ENCODE results near the gene COL8A1.
"Not testable (repeated sequence)": the region's sequence is repeated elsewhere in the genome, so short reads cannot be mapped to it uniquely, and the experiment has no call there.

COL8A1 gene

GRCh38 chr3:99724276-99724675 lies 85.9 kb downstream of the COL8A1 start:
- DNase-seq (ENCODE audit: low read depth in 1 of 2, low spot score in 1 of 2) = no peak
- TF ChIP-seq CTCF (IDR thresholded peaks at IDR 0.05; ENCODE audit: insufficient read depth, low read length) = no peak
- TF ChIP-seq SPI1 (IDR thresholded peaks at IDR 0.05; ENCODE audit: borderline replicate concordance, low read depth) = no peak
- no peak for TF ChIP-seq REST (IDR thresholded peaks at IDR 0.05; ENCODE audit: insufficient replicate concordance, low read depth)
- no peak for TF ChIP-seq POLR2AphosphoS5 (IDR thresholded peaks at IDR 0.05; ENCODE audit: low read depth)
- TF ChIP-seq GABPA (IDR thresholded peaks at IDR 0.05; ENCODE audit: low read depth) = no peak

DNA sequence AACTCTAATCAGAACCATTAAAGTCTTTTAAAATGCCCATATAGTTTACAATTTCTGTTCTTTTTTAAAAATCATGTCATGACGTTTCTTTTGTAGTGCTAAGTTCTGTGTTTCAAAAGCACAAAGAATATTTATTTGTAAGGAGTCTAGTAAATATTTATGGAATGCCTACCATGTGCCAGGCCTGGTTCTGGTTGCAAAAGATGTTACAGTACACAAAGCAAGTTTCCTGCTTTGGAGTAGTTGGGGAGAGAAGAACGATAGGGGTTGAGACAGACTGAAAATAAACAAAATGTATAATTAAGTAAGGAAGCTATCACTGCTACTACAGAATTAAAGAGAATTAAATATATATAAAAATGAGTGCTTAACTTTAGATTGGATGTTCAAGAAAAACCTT lies 92.5 kb downstream of the COL8A1 start:
- H3K27ac ChIP-seq (replicated peaks) = no peak overlapping the region
- H3K27me3 ChIP-seq (ENCODE audit: insufficient read depth, poor library complexity, severe bottlenecking) = no peaks in the 10 kb centered on the region
- no peak overlapping the region for H3K4me3 ChIP-seq (replicated peaks; ENCODE audit: insufficient read depth, low read length)
- TF ChIP-seq CTCF (IDR thresholded peaks at IDR 0.05; ENCODE audit: insufficient read depth, low read length) = no peak
- no peak for TF ChIP-seq SPI1 (IDR thresholded peaks at IDR 0.05; ENCODE audit: borderline replicate concordance, low read depth)
- TF ChIP-seq POLR2AphosphoS5 (IDR thresholded peaks at IDR 0.05; ENCODE audit: low read depth) = no peak
- no peak for TF ChIP-seq GABPA (IDR thresholded peaks at IDR 0.05; ENCODE audit: low read depth)
- TF ChIP-seq REST (IDR thresholded peaks at IDR 0.05; ENCODE audit: insufficient replicate concordance, low read depth) = no peak
- no peak for DNase-seq (ENCODE audit: low read depth in 1 of 2, low spot score in 1 of 2)

More at GRCh38 chr3:99724276-99724675, 85.9 kb downstream of the COL8A1 start:
- peaks cover 2% of the 10 kb centered on the region for H3K27me3 ChIP-seq (ENCODE audit: insufficient read depth, poor library complexity, severe bottlenecking)
- H3K27ac ChIP-seq (replicated peaks) = no peak overlapping the region
- no peak overlapping the region for H3K4me3 ChIP-seq (replicated peaks; ENCODE audit: insufficient read depth, low read length)

DNA sequence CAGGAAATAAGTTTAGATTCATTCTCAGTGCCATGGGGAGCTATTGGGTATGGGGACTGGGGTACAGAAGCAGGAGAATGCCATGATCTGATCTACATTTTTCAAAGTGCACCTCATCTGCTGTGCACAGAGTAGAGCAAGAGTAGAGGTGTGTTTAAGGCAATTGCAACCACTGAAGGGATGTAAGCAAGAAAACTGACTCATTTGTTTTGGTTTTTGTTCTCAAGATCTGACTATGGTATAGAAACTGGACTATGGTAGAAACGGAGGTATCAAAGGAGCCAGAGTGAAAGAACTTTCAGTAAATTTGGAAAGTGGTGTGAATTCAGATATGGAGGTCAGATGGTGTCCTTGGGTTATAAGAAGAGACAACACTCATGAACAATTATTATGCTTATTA lies 93.1 kb downstream of the COL8A1 start:
- H3K27ac ChIP-seq (replicated peaks) = no peak overlapping the region
- no peak overlapping the region for H3K4me3 ChIP-seq (replicated peaks; ENCODE audit: insufficient read depth, low read length)
- TF ChIP-seq REST (IDR thresholded peaks at IDR 0.05; ENCODE audit: insufficient replicate concordance, low read depth) (no peak), SPI1 (IDR thresholded peaks at IDR 0.05; ENCODE audit: borderline replicate concordance, low read depth) (no peak)
- no peaks in the 10 kb centered on the region for H3K27me3 ChIP-seq (ENCODE audit: insufficient read depth, poor library complexity, severe bottlenecking)
- DNase-seq (ENCODE audit: low read depth in 1 of 2, low spot score in 1 of 2) = no peak

DNA sequence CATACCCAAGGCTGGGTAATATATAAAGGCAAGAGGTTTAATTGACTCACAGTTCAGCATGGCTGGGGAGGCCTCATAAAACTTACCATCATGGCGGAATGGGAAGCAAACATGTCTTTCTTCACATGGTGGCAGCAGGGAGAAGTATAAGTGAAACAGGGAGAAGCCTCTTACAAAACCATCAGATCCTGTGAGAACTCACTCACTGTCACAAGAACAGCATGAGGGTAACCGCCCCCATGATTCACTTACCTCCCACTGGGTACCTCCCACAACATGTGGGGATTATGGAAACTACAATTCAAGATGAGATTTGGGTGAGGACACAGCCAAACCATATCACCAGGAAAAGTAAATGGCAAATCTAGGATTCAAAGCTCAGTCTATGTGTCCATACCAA lies 102.0 kb downstream of the COL8A1 start:
- H3K4me3 ChIP-seq (replicated peaks; ENCODE audit: insufficient read depth, low read length); H3K27ac ChIP-seq (replicated peaks); H3K27me3 ChIP-seq (ENCODE audit: insufficient read depth, poor library complexity, severe bottlenecking); DNase-seq (ENCODE audit: low read depth in 1 of 2, low spot score in 1 of 2): not testable (repeated sequence)
